GM12892 (cell line): ENCODE results near the gene LGR6.

Experiments
- POLR2A ChIP-seq: IDR thresholded peaks from 2 replicates; pipeline ENCODE4 v1.6.1; 2011; ENCODE audit warnings: low read depth, low read length, control low read depth
- POLR2AphosphoS5 ChIP-seq: IDR thresholded peaks from 2 replicates; pipeline ENCODE4 v1.6.1; 2011; ENCODE audit warnings: low read depth, low read length, control low read depth
- TAF1 ChIP-seq: IDR thresholded peaks from 2 replicates; pipeline ENCODE4 v1.6.1; 2011; ENCODE audit warnings: low read depth, mild to moderate bottlenecking, control low read depth, low read length, borderline replicate concordance

GRCh38 chr1:202240956-202241355, 47.4 kb downstream of the LGR6 start:
- TF ChIP-seq POLR2AphosphoS5 (no peak), POLR2A (no peak), TAF1 (no peak)
